Measurements from ENCODE around the gene PLCB2.

DNA sequence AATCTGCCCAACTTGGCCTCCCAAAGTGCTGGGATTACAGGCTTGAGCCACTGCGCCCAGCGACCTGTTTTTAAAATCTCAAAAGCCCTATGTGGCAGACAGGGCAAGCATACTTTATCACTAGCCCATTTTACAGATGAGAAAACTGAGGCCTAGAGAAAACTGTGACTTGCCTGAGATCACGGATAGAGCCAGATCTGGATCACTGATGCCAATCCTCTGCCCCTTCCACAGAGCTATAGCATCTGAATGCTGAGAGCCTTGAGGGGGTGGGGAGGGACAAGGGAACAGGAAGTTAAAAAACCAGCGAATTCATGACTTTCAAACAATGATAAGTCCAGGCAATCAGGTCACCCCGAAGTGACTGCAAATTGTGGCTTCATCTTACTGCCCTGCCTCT is 32.2 kb downstream of the PLCB2 start:
- TF ChIP-seq CTCF (IDR thresholded peaks at IDR 0.05; ENCODE audit: poor library complexity, severe bottlenecking) (no peak), POLR2AphosphoS5 (IDR thresholded peaks at IDR 0.05) (no peak), SMC3 (conservative IDR thresholded peaks at IDR 0.05; ENCODE audit: poor library complexity) (no peak), EZH2 (IDR thresholded peaks at IDR 0.05; ENCODE audit: borderline replicate concordance, insufficient read depth, low read length, poor library complexity, severe bottlenecking) (no peak)
